HG03135 (cell line): ENCODE data around the gene EDC3.
"Not testable (repeated sequence)": the region's sequence is repeated elsewhere in the genome, so short reads cannot be mapped to it uniquely, and the experiment has no call there.

ENCODE experiments used
- ATAC-seq: cut with Tn5 transposase; IDR thresholded peaks from one replicate; pipeline ENCODE4 v1.9.1; 2021; ENCODE audit warnings: mild to moderate bottlenecking, moderate library complexity; ENCODE audit not compliant: unreplicated experiment

EDC3 gene

GRCh38 chr15:74710319-74711094 is 14.7 kb upstream of the EDC3 start:
- no peak for ATAC-seq

DNA sequence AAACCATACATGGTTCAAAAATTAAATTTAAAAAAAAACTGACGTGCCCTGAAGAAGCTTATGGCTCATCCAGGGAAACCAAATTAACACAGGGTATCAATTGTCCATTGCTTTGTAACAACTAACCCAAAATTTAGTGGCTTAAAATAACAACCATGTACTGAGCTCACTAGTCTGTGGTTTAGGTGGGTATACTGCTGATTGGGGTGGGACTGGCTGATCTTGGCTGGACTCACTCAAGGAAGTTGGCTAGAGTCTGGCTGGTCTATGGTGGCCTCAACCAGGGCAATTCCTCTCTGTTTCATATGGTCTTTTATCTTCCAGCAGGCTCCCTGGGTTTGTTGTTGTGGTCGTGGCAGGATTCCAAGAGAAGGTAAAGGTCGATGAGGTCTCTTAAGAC is 14.1 kb upstream of the EDC3 start:
- ATAC-seq: no peak

DNA sequence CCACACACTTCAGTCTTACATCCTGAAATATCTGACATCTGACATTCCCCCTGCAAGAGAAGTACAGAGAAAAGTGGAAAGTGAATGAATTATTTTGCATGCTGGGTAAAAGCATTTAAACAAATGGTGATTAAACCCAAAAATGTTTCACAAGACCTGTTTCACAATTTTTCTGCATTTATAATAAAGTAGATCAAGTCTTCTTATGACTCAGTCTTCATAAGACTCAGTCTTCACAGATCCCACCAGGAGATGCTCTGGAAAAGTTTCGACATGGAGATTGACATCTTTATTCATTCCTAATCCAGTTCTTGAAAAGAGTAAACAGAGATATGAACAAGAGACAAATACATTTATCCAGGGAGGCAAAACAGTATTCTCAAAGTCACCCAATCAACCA is 13.2 kb upstream of the EDC3 start:
- no peak for ATAC-seq

GRCh38 chr15:74696808-74697207 is 984 bp upstream of the EDC3 start:
- ATAC-seq: no peak

- ATAC-seq: peak; percentile 15
Measured at GRCh38 chr15:74696398-74696729, 540 bp upstream of the EDC3 start.

DNA sequence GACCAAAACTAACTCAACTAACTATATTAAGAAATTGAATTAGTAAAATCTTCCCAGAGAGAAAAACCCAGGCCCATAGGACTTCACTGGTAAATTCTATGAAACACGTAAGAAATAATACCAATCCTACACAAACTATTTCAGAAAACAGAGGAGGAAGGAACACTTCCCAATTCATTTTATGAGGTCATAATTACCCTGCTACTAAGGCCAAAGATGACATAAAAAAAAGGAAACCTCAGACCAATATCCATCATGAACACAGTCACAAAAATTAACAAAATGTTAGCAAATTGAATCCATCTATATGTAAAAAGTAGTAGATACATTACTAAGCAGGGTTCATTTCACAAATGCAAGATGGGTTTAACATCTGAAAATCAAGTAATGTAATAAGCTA is 3.5 kb downstream of the EDC3 start:
- no peak for ATAC-seq

GRCh38 chr15:74683758-74684157 is 12.1 kb downstream of the EDC3 start:
- no peak for ATAC-seq

- ATAC-seq: no peak
Measured at GRCh38 chr15:74682954-74683353, 12.9 kb downstream of the EDC3 start.

GRCh38 chr15:74680456-74680855 is 15.4 kb downstream of the EDC3 start:
- ATAC-seq: no peak

- no peak for ATAC-seq
Measured at GRCh38 chr15:74676801-74677200, 19.0 kb downstream of the EDC3 start.

GRCh38 chr15:74674161-74674560 is 21.7 kb downstream of the EDC3 start:
- no peak for ATAC-seq

GRCh38 chr15:74669627-74670026 is 26.2 kb downstream of the EDC3 start:
- no peak for ATAC-seq

DNA sequence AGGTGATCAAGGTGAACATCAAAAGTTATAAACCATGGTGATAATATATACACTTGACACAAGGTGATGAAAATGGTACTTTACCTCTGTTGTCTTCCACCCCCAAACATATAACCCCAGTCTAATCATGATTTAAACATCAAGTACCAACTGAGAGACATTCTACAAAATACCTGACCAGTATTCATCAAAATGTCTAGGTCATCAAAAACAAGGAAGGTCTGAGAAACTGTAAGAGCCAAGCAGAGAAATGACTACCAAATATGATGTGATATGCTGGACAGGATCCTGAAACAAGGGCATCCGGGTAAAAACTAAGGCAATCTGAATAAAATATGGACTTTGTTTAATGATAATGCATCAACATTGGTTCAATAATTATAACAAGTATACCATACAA is 27.8 kb downstream of the EDC3 start:
- no peak for ATAC-seq

DNA sequence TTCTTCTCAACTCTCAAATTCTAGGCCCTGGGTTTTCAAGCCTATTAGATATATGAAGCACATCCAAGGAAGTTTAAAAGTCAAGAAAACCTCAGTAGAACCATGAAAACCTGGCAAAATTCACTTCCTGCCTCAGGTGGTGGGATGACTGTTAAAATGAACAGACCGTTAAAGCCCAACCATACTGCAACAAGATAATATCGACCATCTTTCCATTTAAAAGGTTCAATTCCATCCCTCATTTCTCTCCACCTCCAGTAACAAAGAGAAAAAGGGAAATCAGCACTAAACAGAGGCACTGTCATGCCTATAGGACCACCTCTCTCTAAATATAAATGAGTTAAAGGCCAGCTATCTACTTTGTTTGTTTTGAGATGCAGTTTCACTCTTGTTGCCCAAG is 31.2 kb downstream of the EDC3 start:
- no peak for ATAC-seq

DNA sequence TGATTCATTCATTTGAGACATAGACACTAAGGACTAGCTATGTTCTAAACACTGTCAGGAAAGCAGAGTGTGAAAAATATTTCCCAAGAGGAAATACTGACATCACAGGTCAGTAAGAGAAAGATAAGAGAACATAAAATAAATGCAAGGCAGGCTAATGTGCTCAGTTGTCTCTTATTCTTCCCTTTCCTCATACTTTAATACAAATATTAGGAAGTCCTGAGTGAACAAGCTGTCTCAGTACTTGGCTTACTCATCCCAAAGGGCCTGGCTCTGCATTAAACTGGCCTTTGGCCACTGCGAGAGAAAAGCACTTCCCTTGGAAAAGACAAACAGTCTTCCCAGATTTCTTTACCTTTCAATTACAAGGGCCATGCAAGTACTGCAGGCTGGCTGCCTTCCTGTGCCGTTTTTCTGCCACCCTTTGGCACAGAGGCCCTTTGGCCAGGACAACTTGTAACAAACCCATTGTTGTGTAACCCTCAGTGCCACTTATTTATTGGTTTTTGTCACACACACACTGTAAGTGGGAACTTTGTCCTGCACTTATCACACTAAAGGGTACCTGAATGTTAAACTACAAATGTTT is 31.7 kb downstream of the EDC3 start:
- ATAC-seq: no peak

GRCh38 chr15:74663303-74664027 is 32.4 kb downstream of the EDC3 start:
- ATAC-seq: no peak

GRCh38 chr15:74662064-74662860 is 33.6 kb downstream of the EDC3 start:
- ATAC-seq: no peak

DNA sequence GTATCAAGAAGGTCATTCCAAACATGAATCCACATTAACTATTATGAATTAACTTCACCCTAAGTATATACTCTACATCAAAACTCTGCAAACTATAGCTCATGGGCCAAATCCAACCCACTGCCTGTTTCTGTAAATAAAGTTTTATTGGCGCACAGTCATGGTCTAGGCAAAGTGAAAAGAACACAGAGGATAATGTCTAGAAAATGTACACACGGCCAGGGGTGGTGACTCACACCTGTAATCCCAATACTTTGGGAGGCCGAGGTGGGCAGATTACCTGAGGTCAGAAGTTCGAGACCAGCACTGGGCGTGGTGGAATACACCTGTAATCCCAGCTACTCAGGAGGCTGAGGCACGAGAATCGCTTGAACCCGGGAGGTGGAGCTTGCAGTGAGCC is 34.5 kb downstream of the EDC3 start:
- ATAC-seq: not testable (repeated sequence)

DNA sequence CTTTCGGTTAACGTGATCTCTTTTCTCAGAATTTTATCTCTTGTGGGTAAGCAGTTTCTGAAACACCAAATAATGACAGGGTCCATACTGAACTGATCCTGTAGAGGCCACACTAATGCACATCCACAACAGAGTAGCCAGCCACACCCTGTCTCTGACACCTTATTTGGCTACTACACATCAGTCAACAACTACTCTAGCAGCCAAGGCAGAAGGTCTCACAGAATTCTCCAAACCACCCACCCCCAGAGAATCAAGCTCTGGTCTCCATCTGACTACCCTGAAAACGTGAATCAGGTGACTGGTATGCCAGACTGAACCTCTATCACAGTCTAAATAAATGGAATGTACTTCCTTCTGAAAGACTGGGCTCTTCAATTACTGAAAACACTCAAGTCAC is 38.0 kb downstream of the EDC3 start:
- no peak for ATAC-seq

GRCh38 chr15:74656935-74657535 is 38.8 kb downstream of the EDC3 start:
- no peak for ATAC-seq

GRCh38 chr15:74655424-74655823 is 40.4 kb downstream of the EDC3 start:
- ATAC-seq: no peak
